Parathyroid adenoma (tissue), 2 donors: ENCODE measurements around the gene NFATC2.
"Not testable (repeated sequence)": the region's sequence is repeated elsewhere in the genome, so short reads cannot be mapped to it uniquely, and the experiment has no call there.

Source experiments
- H2AFZ ChIP-seq: fragments of 300-600 bp; sonication (generic); one replicate; pipeline ENCODE4 v1.7.0; 2017; ENCODE audit warnings: antibody characterized with exemption, mild to moderate bottlenecking
- H3K27ac ChIP-seq: fragments of 300-600 bp; sonication (generic); one replicate; pipeline ENCODE4 v1.7.0; 2017
- H3K27me3 ChIP-seq: fragments of 300-600 bp; sonication (generic); one replicate; pipeline ENCODE4 v1.7.0; 2017; ENCODE audit warnings: low read length; ENCODE audit not compliant: control insufficient read depth, insufficient read depth
- H3K36me3 ChIP-seq: fragments of 300-600 bp; sonication (generic); one replicate; pipeline ENCODE4 v1.7.0; 2017; ENCODE audit warnings: low read length; ENCODE audit not compliant: control insufficient read depth, insufficient read depth
- H3K4me1 ChIP-seq: fragments of 300-600 bp; sonication (generic); one replicate; pipeline ENCODE4 v1.7.0; 2017; ENCODE audit warnings: control low read depth
- H3K4me2 ChIP-seq: fragments of 300-600 bp; sonication (generic); one replicate; pipeline ENCODE4 v1.7.0; 2017; ENCODE audit warnings: low read length
- H3K4me3 ChIP-seq: fragments of 300-600 bp; sonication (generic); one replicate; pipeline ENCODE4 v1.7.0; 2017; ENCODE audit warnings: low read depth, low read length
- H3K79me2 ChIP-seq: fragments of 300-600 bp; sonication (generic); one replicate; pipeline ENCODE4 v1.7.0; 2017; ENCODE audit warnings: control low read depth
- H3K9ac ChIP-seq: fragments of 300-600 bp; sonication (generic); one replicate; pipeline ENCODE4 v1.7.0; 2017; ENCODE audit warnings: mild to moderate bottlenecking
- H3K9me3 ChIP-seq: fragments of 300-600 bp; sonication (generic); one replicate; pipeline ENCODE4 v1.7.0; 2017; ENCODE audit warnings: low read length; ENCODE audit not compliant: control insufficient read depth
- CTCF ChIP-seq: fragments of 300-600 bp; sonication (generic); IDR thresholded peaks from one replicate; pipeline ENCODE4 v1.7.0; 2017; ENCODE audit warnings: antibody characterized with exemption, mild to moderate bottlenecking
- donor health status: primary hyperparathyroidism.

NFATC2 gene

GRCh38 chr20:51347831-51348230, 194.7 kb downstream of the NFATC2 start:
- no peak overlapping the region for H3K9ac ChIP-seq
- no peak overlapping the region for H3K27ac ChIP-seq
- H3K4me1 ChIP-seq, result no peaks in the 10 kb centered on the region
- H3K4me2 ChIP-seq, result no peak overlapping the region
- no peaks in the 10 kb centered on the region for H3K79me2 ChIP-seq
- H2AFZ ChIP-seq, result no peak overlapping the region
- H3K4me3 ChIP-seq, result no peak overlapping the region
- H3K36me3 ChIP-seq, result no peaks in the 10 kb centered on the region
- no peaks in the 10 kb centered on the region for H3K9me3 ChIP-seq
- TF ChIP-seq CTCF, result no peak
- H3K27me3 ChIP-seq, result no peaks in the 10 kb centered on the region

DNA sequence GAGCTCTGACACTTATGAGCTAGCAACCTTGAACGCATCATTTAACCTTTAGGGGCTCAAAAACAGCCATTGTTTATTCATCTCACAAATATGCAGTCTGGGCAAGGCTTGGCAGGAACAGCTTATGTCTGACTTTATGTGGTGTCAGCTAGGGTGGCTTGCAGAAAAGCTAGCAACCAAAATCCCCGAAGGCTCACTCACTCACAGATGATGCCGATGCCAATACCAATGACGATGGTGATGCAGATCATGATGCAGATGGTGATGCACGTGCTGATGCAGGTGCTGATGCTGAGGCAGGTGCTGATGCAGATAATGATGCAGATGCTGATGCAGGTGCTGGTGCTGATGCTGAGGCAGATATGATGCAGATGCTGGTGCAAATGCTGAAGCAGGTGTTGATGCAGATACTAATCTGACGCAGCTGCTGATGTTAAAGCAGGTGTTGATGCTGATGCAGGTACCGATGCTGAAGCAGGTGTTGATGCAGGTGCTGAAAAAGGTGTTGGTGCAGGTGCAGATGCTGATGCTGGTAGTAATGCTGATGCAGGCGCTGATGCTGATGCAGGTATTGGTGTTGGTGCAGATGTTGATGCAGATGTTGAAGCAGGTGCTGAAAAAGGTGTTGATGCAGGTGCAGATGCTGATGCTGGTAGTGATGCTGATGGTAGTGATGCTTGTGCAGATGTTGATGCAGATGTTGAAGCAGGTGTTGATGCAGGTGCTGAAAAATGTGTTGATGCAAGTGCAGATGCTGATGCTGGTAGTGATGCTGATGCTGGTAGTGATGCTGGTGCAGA, 195.6 kb downstream of the NFATC2 start:
- no peaks in the 10 kb centered on the region for H3K27me3 ChIP-seq
- H3K4me2 ChIP-seq, result no peak overlapping the region
- no peak overlapping the region for H3K27ac ChIP-seq
- H3K79me2 ChIP-seq, result no peaks in the 10 kb centered on the region
- no peak overlapping the region for H3K4me3 ChIP-seq
- H2AFZ ChIP-seq, result no peak overlapping the region
- no peak overlapping the region for H3K9ac ChIP-seq
- H3K36me3 ChIP-seq, result no peaks in the 10 kb centered on the region
- TF ChIP-seq CTCF, result no peak
- H3K9me3 ChIP-seq, result no peaks in the 10 kb centered on the region
- no peaks in the 10 kb centered on the region for H3K4me1 ChIP-seq

DNA sequence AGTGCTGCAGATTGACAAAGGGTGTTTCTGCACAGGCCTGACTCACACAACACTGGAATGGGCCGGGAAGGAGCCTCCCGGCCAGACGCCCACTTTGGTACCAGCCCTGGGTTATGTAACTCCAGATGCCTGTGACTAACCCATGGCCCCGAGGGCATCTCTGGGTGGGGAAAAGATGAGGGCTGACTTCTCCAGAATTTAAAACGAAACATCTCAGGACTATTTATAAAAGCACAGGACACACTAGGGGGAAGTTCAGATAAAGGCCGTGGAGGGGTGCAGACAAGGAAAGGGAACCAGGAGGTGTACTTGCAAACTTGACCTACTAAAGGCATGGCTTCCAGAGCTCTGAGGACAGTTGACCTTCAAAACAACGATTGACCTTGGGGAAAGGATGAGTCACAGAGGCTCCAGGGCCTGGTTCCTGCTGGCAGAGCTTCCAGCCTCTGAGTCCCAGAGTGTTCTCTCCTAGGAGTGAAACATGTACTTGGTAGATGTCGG, 196.9 kb downstream of the NFATC2 start:
- H3K27me3 ChIP-seq, result no peaks in the 10 kb centered on the region
- H3K27ac ChIP-seq, result no peak overlapping the region
- H2AFZ ChIP-seq, result no peak overlapping the region
- H3K4me2 ChIP-seq, result no peak overlapping the region
- no peaks in the 10 kb centered on the region for H3K36me3 ChIP-seq
- no peak overlapping the region for H3K4me3 ChIP-seq
- H3K9me3 ChIP-seq, result no peaks in the 10 kb centered on the region
- no peaks in the 10 kb centered on the region for H3K79me2 ChIP-seq
- no peak for TF ChIP-seq CTCF
- no peaks in the 10 kb centered on the region for H3K4me1 ChIP-seq
- no peak overlapping the region for H3K9ac ChIP-seq

GRCh38 chr20:51343802-51344201, 198.7 kb downstream of the NFATC2 start:
- H3K9ac ChIP-seq, H3K4me1 ChIP-seq: not testable (repeated sequence)

GRCh38 chr20:51342510-51343236, 199.8 kb downstream of the NFATC2 start:
- H3K4me2 ChIP-seq, result no peak overlapping the region
- H3K9me3 ChIP-seq, result no peaks in the 10 kb centered on the region
- no peak overlapping the region for H3K9ac ChIP-seq
- H3K79me2 ChIP-seq, result no peaks in the 10 kb centered on the region
- TF ChIP-seq CTCF, result no peak
- no peaks in the 10 kb centered on the region for H3K27me3 ChIP-seq
- H3K4me1 ChIP-seq, result no peaks in the 10 kb centered on the region
- no peak overlapping the region for H3K27ac ChIP-seq
- no peak overlapping the region for H3K4me3 ChIP-seq
- H3K36me3 ChIP-seq, result no peaks in the 10 kb centered on the region
- H2AFZ ChIP-seq, result no peak overlapping the region

More at GRCh38 chr20:51343802-51344201, 198.7 kb downstream of the NFATC2 start:
- not testable (repeated sequence) for H3K4me3 ChIP-seq, H3K4me2 ChIP-seq, H3K9me3 ChIP-seq, H3K27ac ChIP-seq, H3K27me3 ChIP-seq, H3K36me3 ChIP-seq, H2AFZ ChIP-seq, H3K79me2 ChIP-seq
